IMR-90 (cell line): Measurements from ENCODE around the gene VCL. TPM values are rescaled to one million over a fixed set of nuclear protein-coding genes. Genes with fewer than 3 reads are reported as not detected.

Experiments
- ATAC-seq: fragments of 200-7000 bp; cut with Tn5 transposase; 2 replicates; pipeline ENCODE4 v1.9.1; 2020; ENCODE audit warnings: low read depth, mild to moderate bottlenecking, moderate library complexity
- BruUV-seq: library from RNA; stranded (reverse); fragments of 400-500 nt; replicated peaks from 2 replicates; lab custom pipeline; 2021; lab: Mats Ljungman, UMichigan
- CTCF ChIA-PET: fragments of 300-600 bp; formaldehyde crosslinking; extraction: SDS; loops from one replicate; lab custom pipeline; 2021; ENCODE audit warnings: antibody characterized with exemption; lab: Yijun Ruan, JAX
- POLR2A ChIA-PET: fragments of 300-600 bp; sonication (Branson Sonifier 250); formaldehyde crosslinking; loops from one replicate; lab custom pipeline; 2022; ENCODE audit warnings: antibody characterized with exemption; ENCODE audit not compliant: unreplicated experiment; lab: Charles Lee
- DNase-seq: peaks from one replicate; pipeline ENCODE4 v3.0.0; 2013
- H2AFZ ChIP-seq: replicated peaks from 2 replicates; pipeline ENCODE3; 2013; ENCODE audit warnings: low read length, mild to moderate bottlenecking; ENCODE audit not compliant: poor library complexity
- H2AK5ac ChIP-seq: 2 replicates; pipeline ENCODE4 v1.6.1; 2013; ENCODE audit warnings: low read depth, low read length, inconsistent platforms
- H2AK9ac ChIP-seq: replicated peaks from 2 replicates; pipeline ENCODE3; 2013; ENCODE audit warnings: mild to moderate bottlenecking, low read depth, low read length, moderate library complexity; ENCODE audit not compliant: poor library complexity
- H2BK120ac ChIP-seq: 2 replicates; pipeline ENCODE4 v1.6.1; 2013; ENCODE audit warnings: low read depth, low read length, inconsistent platforms
- H2BK15ac ChIP-seq: 3 replicates; pipeline ENCODE4 v1.6.1; 2013; ENCODE audit warnings: low read depth, low read length, inconsistent platforms
- H2BK20ac ChIP-seq: 2 replicates; pipeline ENCODE4 v1.6.1; 2013; ENCODE audit warnings: low read depth, mild to moderate bottlenecking, inconsistent platforms, low read length, moderate library complexity
- H2BK5ac ChIP-seq: 2 replicates; pipeline ENCODE4 v1.6.1; 2013; ENCODE audit warnings: mild to moderate bottlenecking, low read depth, low read length, inconsistent platforms; ENCODE audit not compliant: poor library complexity, severe bottlenecking
- H3K14ac ChIP-seq: replicated peaks from 2 replicates; pipeline ENCODE4 v1.6.1; 2013; ENCODE audit warnings: low read depth, low read length, inconsistent platforms
- H3K18ac ChIP-seq: 2 replicates; pipeline ENCODE4 v1.6.1; 2013; ENCODE audit warnings: low read depth, low read length, control low read depth
- H3K23ac ChIP-seq: 2 replicates; pipeline ENCODE4 v1.6.1; 2013; ENCODE audit warnings: low read depth, low read length, inconsistent platforms
- H3K27ac ChIP-seq: 2 replicates; pipeline ENCODE4 v1.5.1; 2013; ENCODE audit warnings: mild to moderate bottlenecking, control low read depth, low read length; ENCODE audit not compliant: insufficient read depth
- H3K27me3 ChIP-seq: 2 replicates; pipeline ENCODE4 v1.6.1; 2013; ENCODE audit warnings: low read length; ENCODE audit not compliant: control insufficient read depth, insufficient read depth
- H3K36me3 ChIP-seq: 2 replicates; pipeline ENCODE4 v1.6.1; 2013; ENCODE audit warnings: low read length, mixed read lengths; ENCODE audit not compliant: control insufficient read depth, insufficient read depth
- H3K4ac ChIP-seq: 2 replicates; pipeline ENCODE4 v1.6.1; 2013; ENCODE audit warnings: low read depth, low read length, inconsistent platforms
- H3K4me1 ChIP-seq: 2 replicates; pipeline ENCODE4 v1.6.1; 2013; ENCODE audit warnings: low read length, mixed read lengths; ENCODE audit not compliant: control insufficient read depth, insufficient read depth
- H3K4me2 ChIP-seq: 2 replicates; pipeline ENCODE4 v1.6.1; 2013; ENCODE audit warnings: low read depth, mild to moderate bottlenecking, control low read depth, low read length, moderate library complexity
- H3K4me3 ChIP-seq: 2 replicates; pipeline ENCODE4 v1.5.1; 2013; ENCODE audit warnings: low read depth, mild to moderate bottlenecking, control low read depth, low read length, moderate library complexity; ENCODE audit not compliant: insufficient read depth
- H3K56ac ChIP-seq: 2 replicates; pipeline ENCODE4 v1.6.1; 2013; ENCODE audit warnings: low read length, inconsistent platforms; ENCODE audit not compliant: insufficient read depth; ENCODE audit errors: extremely low read depth
- H3K79me1 ChIP-seq, 2 experiments: 2 replicates each; pipeline ENCODE4 v1.6.1; 2013; ENCODE audit warnings: low read length in 2 of 2, inconsistent platforms in 1 of 2, low read depth in 1 of 2
- H3K9ac ChIP-seq: 2 replicates; pipeline ENCODE4 v1.6.1; 2013; ENCODE audit warnings: low read depth, low read length, control low read depth
- H3K9me1 ChIP-seq: 2 replicates; pipeline ENCODE4 v1.6.1; 2013; ENCODE audit warnings: low read length, inconsistent platforms; ENCODE audit not compliant: insufficient read depth
- H3K9me3 ChIP-seq: 2 replicates; pipeline ENCODE4 v1.6.1; 2013; ENCODE audit warnings: low read length; ENCODE audit not compliant: control insufficient read depth, insufficient read depth
- H4K20me1 ChIP-seq: 2 replicates; pipeline ENCODE4 v1.6.1; 2013; ENCODE audit warnings: low read length, inconsistent platforms; ENCODE audit not compliant: insufficient read depth
- H4K5ac ChIP-seq: 2 replicates; pipeline ENCODE4 v1.6.1; 2013; ENCODE audit warnings: mild to moderate bottlenecking, low read depth, low read length, control low read depth
- H4K8ac ChIP-seq, 2 experiments: 2 replicates each; pipeline ENCODE4 v1.6.1; 2013; ENCODE audit warnings: low read depth in 2 of 2, low read length in 2 of 2, control low read depth in 1 of 2, inconsistent platforms in 1 of 2
- H4K91ac ChIP-seq: 2 replicates; pipeline ENCODE4 v1.6.1; 2013; ENCODE audit warnings: low read depth, low read length, inconsistent platforms; ENCODE audit not compliant: insufficient read depth
- BHLHE40 ChIP-seq: fragments of 150-350 bp; IDR thresholded peaks from 2 replicates; pipeline ENCODE4 v1.6.1; 2016; ENCODE audit warnings: mild to moderate bottlenecking, low read depth, low read length
- CEBPB ChIP-seq: IDR thresholded peaks from 2 replicates; pipeline ENCODE4 v1.6.1; 2012; ENCODE audit warnings: low read depth, low read length, improper control_type of control experiment
- CHD1 ChIP-seq: IDR thresholded peaks from 2 replicates; pipeline ENCODE4 v1.6.1; 2012; ENCODE audit warnings: low read depth, low read length, improper control_type of control experiment
- ELK1 ChIP-seq: fragments of 150-350 bp; IDR thresholded peaks from 2 replicates; pipeline ENCODE4 v1.6.1; 2016; ENCODE audit warnings: low read depth, mild to moderate bottlenecking, low read length, moderate library complexity, borderline replicate concordance
- MAFK ChIP-seq: IDR thresholded peaks from 2 replicates; pipeline ENCODE4 v1.6.1; 2012; ENCODE audit warnings: low read depth, low read length, improper control_type of control experiment
- MAZ ChIP-seq: IDR thresholded peaks from 2 replicates; pipeline ENCODE4 v1.6.1; 2012; ENCODE audit warnings: low read depth, mild to moderate bottlenecking, low read length, improper control_type of control experiment, moderate library complexity, borderline replicate concordance
- MXI1 ChIP-seq: IDR thresholded peaks from 2 replicates; pipeline ENCODE4 v1.6.1; 2012; ENCODE audit warnings: low read depth, mild to moderate bottlenecking, low read length, moderate library complexity, borderline replicate concordance
- NFE2L2 ChIP-seq: fragments of 150-350 bp; IDR thresholded peaks from 2 replicates; pipeline ENCODE4 v1.6.1; 2016; ENCODE audit warnings: low read depth, mild to moderate bottlenecking, low read length
- POLR2A ChIP-seq: IDR thresholded peaks from 2 replicates; pipeline ENCODE4 v1.6.1; 2012; ENCODE audit warnings: mild to moderate bottlenecking, low read depth, low read length
- RCOR1 ChIP-seq: IDR thresholded peaks from 2 replicates; pipeline ENCODE4 v1.6.1; 2012; ENCODE audit warnings: mild to moderate bottlenecking, low read length, improper control_type of control experiment; ENCODE audit not compliant: insufficient replicate concordance
- SMC3 ChIP-seq: fragments of 150-350 bp; IDR thresholded peaks from 2 replicates; pipeline ENCODE4 v1.6.1; 2016; ENCODE audit warnings: low read depth, mild to moderate bottlenecking, antibody characterized with exemption, low read length, moderate library complexity
- WGBS, 2 experiments: methylation state at CpG; one replicate each; pipeline versions ENCODE4 v1.1.5 to v1.1.7; 2013; ENCODE audit warnings: missing lambda C conversion rate in 2 of 2; ENCODE audit not compliant: insufficient read length in 1 of 2; ENCODE audit errors: extremely low coverage in 2 of 2; 5-methylcytosine and 5-hydroxymethylcytosine counted together
- dilution Hi-C: fragments of 300-500 bp; cut with HindIII; formaldehyde crosslinking; loops from one replicate; pipeline ENCODE4 v1.14.3; 2018; ENCODE audit warnings: low sequenced_read_pairs; ENCODE audit not compliant: unreplicated experiment
- in situ Hi-C: fragments of 300-500 bp; cut with MboI; formaldehyde crosslinking; loops from 3 replicates; pipeline ENCODE4 v1.14.3; 2019; ENCODE audit warnings: low sequenced_read_pairs, inconsistent platforms, mixed read lengths
- intact Hi-C: fragments of 100-400 bp; cut with micrococcal nuclease; formaldehyde crosslinking; loops from 2 replicates; pipeline ENCODE4 v1.10.0; 2022
- polyA plus RNA-seq, 3 experiments: library from polyadenylated mRNA; depleted of rRNA; stranded (reverse); fragments of >200 nt; gene quantifications; 2 replicates each; pipeline ENCODE4 v1.2.3, GENCODE V29; 2012; ENCODE audit warnings: low replicate concordance in 1 of 3
- total RNA-seq: library from RNA; depleted of rRNA; stranded (reverse); fragments of >200 nt; gene quantifications from 2 replicates; pipeline ENCODE4 v1.2.3, GENCODE V29; 2012

The VCL gene
- total and polyA plus RNA-seq, 2 of the 4 experiments (the other 2 are of a cell fraction) = 227 to 283 TPM

DNA sequence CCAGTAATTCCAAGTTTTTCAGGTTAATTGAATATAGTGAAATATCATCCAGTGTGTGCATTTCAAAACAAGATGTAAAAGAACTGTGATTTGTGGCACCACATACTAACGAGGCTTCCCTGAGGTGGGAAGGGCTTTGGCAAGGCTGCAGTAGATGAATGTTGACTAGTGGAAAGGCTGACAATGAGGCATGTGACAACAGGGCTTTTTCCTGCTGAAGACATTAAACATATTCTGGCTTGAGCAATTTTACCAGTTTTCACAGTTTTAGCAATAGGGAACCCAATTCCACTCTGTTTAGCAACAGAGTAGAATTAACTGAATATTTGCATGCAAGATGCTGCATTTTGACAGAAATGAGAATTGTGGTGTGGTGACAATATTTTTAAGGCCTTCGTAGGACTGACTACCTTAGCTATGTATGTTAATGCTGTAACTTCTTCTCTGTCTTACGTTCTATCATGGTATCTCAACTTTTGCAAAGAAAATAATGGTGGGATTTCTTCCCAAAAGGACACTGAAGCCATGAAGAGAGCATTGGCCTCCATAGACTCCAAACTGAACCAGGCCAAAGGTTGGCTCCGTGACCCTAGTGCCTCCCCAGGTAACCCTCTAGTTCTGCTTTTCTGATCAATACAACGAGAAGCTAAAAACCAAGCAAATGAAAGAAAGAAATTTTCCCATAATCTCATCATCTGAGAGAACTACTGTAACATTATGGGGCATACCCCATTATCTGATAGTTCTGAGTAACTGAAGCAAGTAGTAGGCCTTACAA is 84.2 kb downstream of the VCL start (continued):
- TF ChIP-seq ELK1 = no peak
- TF ChIP-seq NFE2L2 = no peak

GRCh38 chr10:74083304-74083703 is 85.4 kb downstream of the VCL start:
- H4K20me1 ChIP-seq = peaks cover 41% of the 10 kb centered on the region
- ChIA-PET CTCF (no interaction called here), POLR2A (no interaction called here)
- peaks cover 2% of the 10 kb centered on the region for H3K4me1 ChIP-seq
- 80% methylated on average over 1 of the region's 2 CpGs; no CpG with 5 or more reads in 1 of the 2 experiments for WGBS, 2 experiments
- H2AK5ac ChIP-seq = no peak overlapping the region
- H3K23ac ChIP-seq = 0 out of 2 replicates have a peak overlapping the region, but pooled peaks have one; percentile 26
- H3K9ac ChIP-seq = no peak overlapping the region
- H3K36me3 ChIP-seq = peaks cover 34% of the 10 kb centered on the region
- in situ Hi-C loops (loop anchor here (5.0 kb wide), 1 partner anchor 196 kb away; no protein-coding TSS in a partner anchor), intact Hi-C loops (loop anchor here (5.0 kb wide), 2 partner anchors 126 to 176 kb away; no protein-coding TSS in a partner anchor), dilution Hi-C loops (no loop called here)
- H3K14ac ChIP-seq = no peak overlapping the region
- no peak for DNase-seq
- no TSS peak for BruUV-seq
- no peak overlapping the region for H3K56ac ChIP-seq
- H2AK9ac ChIP-seq = no peak overlapping the region
- ATAC-seq = no peak
- H3K9me1 ChIP-seq = peaks cover 4% of the 10 kb centered on the region; the same call in 1 of the 2 replicates
- H2BK120ac ChIP-seq = no peak overlapping the region
- no peak overlapping the region for H2BK5ac ChIP-seq
- no peak overlapping the region for H3K4me2 ChIP-seq
- H4K5ac ChIP-seq = no peak overlapping the region
- no peak overlapping the region for H2AFZ ChIP-seq
- no peak overlapping the region for H4K91ac ChIP-seq
- no peak overlapping the region for H3K4ac ChIP-seq
- no peak overlapping the region for H2BK20ac ChIP-seq
- no peak overlapping the region for H4K8ac ChIP-seq
- H3K27me3 ChIP-seq = no peaks in the 10 kb centered on the region
- H3K27ac ChIP-seq = no peak overlapping the region
- H3K18ac ChIP-seq = no peak overlapping the region
- peaks cover 34 to 59% of the 10 kb centered on the region in 2 experiments for H3K79me1 ChIP-seq
- H3K4me3 ChIP-seq = no peak overlapping the region
- H3K9me3 ChIP-seq = no peaks in the 10 kb centered on the region
- H2BK15ac ChIP-seq = no peak overlapping the region
- TF ChIP-seq BHLHE40 = no peak
- no peak for TF ChIP-seq NFE2L2
- no peak for TF ChIP-seq POLR2A
- TF ChIP-seq MAZ = no peak
- TF ChIP-seq RCOR1 = no peak
- no peak for TF ChIP-seq MXI1
- TF ChIP-seq CHD1 = no peak
- no peak for TF ChIP-seq ELK1
- TF ChIP-seq SMC3 = no peak
- no peak for TF ChIP-seq CEBPB
- no peak for TF ChIP-seq MAFK
